Activated CD4-positive, alpha-beta T cell treated with anti-CD3 and anti-CD28 coated beads, Interleukin-2, amount 10 ng/mL, durations not matched to agents 24 days and 14 days (primary cell): ENCODE data around the gene NRG4. TPM values are rescaled to one million over a fixed set of nuclear protein-coding genes. Genes with fewer than 3 reads are reported as not detected.

Experiments
- DNase-seq: peaks from one replicate; pipeline ENCODE4 v3.0.0; 2022
- H3K27ac Mint-ChIP-seq: one replicate; pipeline ENCODE4 v1.8.0; 2022; ENCODE audit warnings: mild to moderate bottlenecking, mixed read lengths
- H3K27me3 Mint-ChIP-seq: one replicate; pipeline ENCODE4 v1.8.0; 2022; ENCODE audit warnings: mixed read lengths
- H3K36me3 Mint-ChIP-seq: one replicate; pipeline ENCODE4 v1.8.0; 2022; ENCODE audit warnings: low read depth, mild to moderate bottlenecking, mixed read lengths
- H3K4me1 Mint-ChIP-seq: one replicate; pipeline ENCODE4 v1.8.0; 2021; ENCODE audit warnings: mixed read lengths
- H3K4me3 Mint-ChIP-seq: one replicate; pipeline ENCODE4 v1.8.0; 2022; ENCODE audit warnings: mild to moderate bottlenecking, moderate library complexity, mixed read lengths
- H3K9me3 Mint-ChIP-seq: one replicate; pipeline ENCODE4 v1.8.0; 2021; ENCODE audit warnings: mixed read lengths
- intact Hi-C: fragments of 100-400 bp; cut with micrococcal nuclease; formaldehyde crosslinking; loops from one replicate; pipeline ENCODE4 v1.15.1; 2023
- total RNA-seq: library from RNA; stranded (reverse); gene quantifications from 2 replicates; pipeline ENCODE4 v1.2.3, GENCODE V29; 2022

The NRG4 gene
- total RNA-seq, 1 donor from 2014 or later, result not detected

DNA sequence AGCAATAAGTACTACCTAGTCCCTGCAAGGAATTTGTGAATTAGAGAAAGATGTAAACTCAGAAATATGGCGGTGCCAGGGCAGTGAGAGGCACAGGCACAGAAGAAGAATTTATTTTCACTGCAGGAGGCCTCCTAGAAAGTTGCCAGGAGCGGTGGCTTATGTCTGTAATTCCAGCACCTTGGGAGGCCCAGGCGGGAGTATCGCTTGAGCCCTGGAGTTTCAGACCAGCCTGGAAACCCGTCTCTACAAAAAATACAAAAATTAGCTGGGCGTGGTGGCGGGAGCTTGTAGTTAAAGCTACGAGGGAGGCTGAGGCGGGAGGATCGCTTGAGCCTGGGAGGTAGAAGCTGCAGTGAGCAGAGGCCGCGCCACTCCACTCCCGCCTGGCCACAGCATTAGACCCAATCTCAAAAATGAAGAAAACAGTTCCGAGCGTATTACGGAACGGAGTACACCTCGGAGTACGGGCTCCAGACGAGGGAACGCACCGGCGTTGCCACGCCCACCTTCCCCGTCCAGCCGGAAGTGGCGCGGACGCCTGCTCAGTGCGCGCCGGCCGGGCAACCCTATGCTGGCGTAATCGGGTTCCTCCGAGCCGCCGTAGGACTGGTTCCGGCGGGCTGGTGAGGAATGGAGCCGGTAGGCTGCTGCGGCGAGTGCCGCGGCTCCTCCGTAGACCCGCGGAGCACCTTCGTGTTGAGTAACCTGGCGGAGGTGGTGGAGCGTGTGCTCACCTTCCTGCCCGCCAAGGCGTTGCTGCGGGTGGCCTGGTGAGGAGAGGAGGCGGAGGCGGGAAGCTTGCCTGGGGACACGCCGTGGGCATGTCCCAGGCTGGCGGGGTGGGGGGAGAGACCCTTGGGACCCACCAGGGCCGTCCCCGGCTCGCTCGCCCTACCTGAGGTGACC is 108.6 kb downstream of the NRG4 start, which contains the start of gene FBXO22:
FBXO22 (plus strand) TSS at position 548 of the 909 bp plus-strand sequence; CDS start at position 634, 86 bp downstream.
- Mint-ChIP-seq H3K36me3 (peaks cover 30% of the 10 kb centered on the region), H3K27me3 (no peaks in the 10 kb centered on the region), H3K4me3 (peak within 1 kb of the TSS; percentile 98), H3K4me1 (peaks cover 40% of the 10 kb centered on the region), H3K9me3 (no peaks in the 10 kb centered on the region), H3K27ac (peak within 1 kb of the TSS; percentile 95)
- intact Hi-C loops, result loop anchor here (2.0 kb wide), 2 partner anchors 59 to 67 kb away; no protein-coding TSS in a partner anchor
- DNase-seq, result peak; percentile 98

DNA sequence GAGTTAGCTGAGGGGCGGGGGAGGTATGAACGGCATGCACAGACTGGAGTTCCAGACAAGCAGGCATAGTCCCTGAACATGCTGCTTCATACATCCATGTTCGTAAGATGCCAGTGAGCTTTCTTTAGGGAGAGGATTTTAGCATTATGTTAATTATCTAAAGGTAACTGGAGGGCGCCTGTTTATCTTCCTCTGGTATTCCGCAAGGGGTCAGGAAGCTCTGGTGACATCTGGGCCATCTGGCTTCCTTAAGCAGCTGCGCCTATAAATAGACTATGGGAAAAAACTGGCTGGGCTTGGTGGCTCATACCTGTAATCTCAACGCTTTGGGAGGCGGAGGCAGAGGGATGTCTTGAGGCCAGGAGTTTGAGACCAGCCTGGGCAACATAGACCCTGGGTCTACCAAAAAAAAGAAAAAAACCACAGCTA is 110.1 kb downstream of the NRG4 start:
- H3K9me3 Mint-ChIP-seq, result no peaks in the 10 kb centered on the region
- no peaks in the 10 kb centered on the region for H3K27me3 Mint-ChIP-seq
- peaks cover 38% of the 10 kb centered on the region for H3K4me1 Mint-ChIP-seq
- no peak overlapping the region for H3K27ac Mint-ChIP-seq
- H3K36me3 Mint-ChIP-seq, result peaks cover 30% of the 10 kb centered on the region
- DNase-seq, result no peak
- intact Hi-C loops, result loop anchor here (2.0 kb wide), 2 partner anchors 57 to 65 kb away; no protein-coding TSS in a partner anchor
- H3K4me3 Mint-ChIP-seq, result peak overlapping the region; percentile 57

DNA sequence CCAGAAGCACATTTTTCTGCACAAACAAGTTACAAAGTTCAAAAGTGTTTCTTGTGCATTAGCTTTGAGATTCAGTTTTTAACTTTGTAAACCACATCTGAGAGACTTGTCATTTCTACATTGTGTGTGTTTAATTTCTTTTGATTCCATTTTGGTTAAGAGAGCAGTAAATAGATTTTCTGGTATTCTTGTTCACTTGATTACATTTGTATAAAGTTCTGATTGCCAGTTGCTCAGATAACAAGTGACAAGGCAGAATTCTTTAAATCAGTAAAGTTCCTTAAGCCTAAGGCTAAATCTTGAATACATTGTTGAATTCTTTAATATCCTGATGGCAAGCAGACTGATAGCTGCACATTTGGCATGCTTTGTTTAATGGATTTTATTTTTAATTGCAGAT is 111.6 kb downstream of the NRG4 start:
- Mint-ChIP-seq H3K36me3 (peaks cover 25% of the 10 kb centered on the region), H3K9me3 (no peaks in the 10 kb centered on the region), H3K27ac (no peak overlapping the region), H3K4me1 (peaks cover 33% of the 10 kb centered on the region), H3K4me3 (no peak overlapping the region), H3K27me3 (no peaks in the 10 kb centered on the region)
- DNase-seq, result no peak
- intact Hi-C loops, result no loop called here

DNA sequence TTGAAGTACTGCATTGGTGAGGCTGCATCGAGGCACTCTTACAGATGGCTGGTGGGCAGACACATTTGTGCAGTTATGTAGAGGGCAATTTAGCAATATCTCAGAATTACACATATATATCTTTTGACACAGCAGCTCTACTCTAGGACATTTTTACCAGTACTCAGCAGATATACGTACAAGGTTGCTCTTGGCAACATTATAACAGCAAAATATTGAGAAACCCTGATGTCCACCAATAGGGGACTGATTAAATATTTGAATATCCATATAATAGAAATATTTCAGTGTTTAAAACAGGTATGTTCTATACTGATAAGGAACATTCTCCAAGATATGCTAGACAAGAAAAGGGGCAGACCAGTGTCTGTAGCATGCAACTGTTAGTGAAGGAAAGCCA is 116.5 kb downstream of the NRG4 start:
- Mint-ChIP-seq H3K27me3 (no peaks in the 10 kb centered on the region), H3K4me1 (peaks cover 11% of the 10 kb centered on the region), H3K4me3 (no peak overlapping the region), H3K9me3 (no peaks in the 10 kb centered on the region), H3K27ac (no peak overlapping the region), H3K36me3 (peaks cover 23% of the 10 kb centered on the region)
- DNase-seq, result no peak
- intact Hi-C loops, result no loop called here

DNA sequence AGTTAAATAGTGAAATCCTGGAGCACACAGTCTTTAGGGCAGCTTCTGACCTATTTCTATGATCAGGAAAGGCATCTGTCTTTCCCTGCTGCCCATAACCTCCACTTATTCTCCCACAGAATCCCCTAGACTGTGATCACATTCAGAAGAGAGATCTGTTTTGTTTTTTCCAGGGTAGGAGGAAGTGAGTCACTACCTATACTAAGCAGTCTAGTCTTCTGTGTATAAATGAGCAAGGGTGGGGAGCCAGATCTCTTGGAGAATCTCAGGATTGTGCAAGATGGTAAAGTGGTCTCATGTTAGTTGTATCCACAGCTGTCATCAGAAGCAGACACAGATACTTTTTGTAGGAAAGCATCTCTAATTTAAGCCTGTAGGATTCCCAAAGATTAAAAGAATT is 120.3 kb downstream of the NRG4 start:
- Mint-ChIP-seq H3K27me3 (no peaks in the 10 kb centered on the region), H3K4me3 (no peak overlapping the region)
- intact Hi-C loops, result no loop called here

More for the DNA sequence above, 120.3 kb downstream of the NRG4 start:
- peak overlapping the region; percentile 55 for H3K27ac Mint-ChIP-seq
- no peaks in the 10 kb centered on the region for H3K9me3 Mint-ChIP-seq
- DNase-seq, result no peak
- H3K36me3 Mint-ChIP-seq, result peaks cover 30% of the 10 kb centered on the region
- H3K4me1 Mint-ChIP-seq, result peaks cover 10% of the 10 kb centered on the region

Other genes with a start within 250 kb of the NRG4 start
- gene UBE2Q2, start 169.0 kb downstream of the NRG4 start, total RNA-seq, result 17.0 and 17.1 TPM in 2 replicates
- gene FBXO22, start 108.5 kb downstream of the NRG4 start, total RNA-seq, result 51.7 and 51.9 TPM in 2 replicates
- not detected in 2 replicates for gene TMEM266, start 47.6 kb upstream of the NRG4 start, total RNA-seq